Sigmoid colon (tissue), 7 donors: ENCODE measurements around the gene SLC25A43. TPM values are rescaled to one million over a fixed set of nuclear protein-coding genes. Genes with fewer than 3 reads are reported as not detected.

Experiments used
- DNase-seq: peaks from one replicate; pipeline ENCODE4 v3.0.0-alpha.2; 2019
- H3K27ac ChIP-seq, 4 donors: fragments of 200-600 bp; sonication (generic); one replicate each; pipeline ENCODE4 v1.5.1; 2016 to 2019; ENCODE audit warnings: mild to moderate bottlenecking in 1 of 4
- H3K27me3 ChIP-seq, 3 donors: fragments of 200-600 bp; sonication (generic); one replicate each; pipeline ENCODE4 v1.5.1; 2019; ENCODE audit warnings: mild to moderate bottlenecking in 1 of 3
- H3K36me3 ChIP-seq, 4 donors: fragments of 200-600 bp; sonication (generic); one replicate each; pipeline ENCODE4 v1.5.1; 2016 to 2019
- H3K4me1 ChIP-seq, 4 donors: fragments of 200-600 bp; sonication (generic); one replicate each; pipeline ENCODE4 v1.5.1; 2017 to 2019
- H3K4me3 ChIP-seq, 4 donors: fragments of 200-600 bp; sonication (generic); one replicate each; pipeline ENCODE4 v1.5.1; 2017 to 2019; ENCODE audit warnings: mild to moderate bottlenecking in 2 of 4, moderate library complexity in 1 of 4
- H3K9me3 ChIP-seq, 4 donors: fragments of 200-600 bp in 3 of 4; sonication (generic) in 3 of 4; one replicate each; pipeline versions ENCODE4 v1.5.1 to v1.6.1; 2013 to 2019
- EP300 ChIP-seq, 4 donors: sonication (generic); formaldehyde crosslinking; IDR thresholded peaks; one replicate each; pipeline ENCODE4 v1.6.1; 2017; ENCODE audit warnings: antibody characterized with exemption in 4 of 4
- POLR2A ChIP-seq, 2 donors: fragments of 450-650 bp; IDR thresholded peaks; one replicate each; pipeline ENCODE4 v1.6.1; 2016; ENCODE audit warnings: antibody characterized with exemption in 2 of 2, mild to moderate bottlenecking in 2 of 2, moderate library complexity in 2 of 2
- POLR2AphosphoS5 ChIP-seq, 4 donors: sonication (generic); formaldehyde crosslinking; IDR thresholded peaks; one replicate each; pipeline ENCODE4 v1.6.1; 2017; ENCODE audit warnings: antibody characterized with exemption in 4 of 4
- WGBS, 2 donors: extraction: QIAGEN DNeasy Blood & Tissue Kit; methylation state at CpG; one replicate each; pipeline ENCODE4 v1.1.7; 2013; 5-methylcytosine and 5-hydroxymethylcytosine counted together
- intact Hi-C: fragments of 100-400 bp; cut with DNase I; formaldehyde crosslinking; loops from one replicate; pipeline ENCODE4 v1.15.1; 2023
- polyA plus RNA-seq, 3 donors: library from polyadenylated mRNA; stranded (reverse); fragments of 200-250 nt; gene quantifications; one replicate each; pipeline ENCODE4 v1.2.3, GENCODE V29; 2013
- total RNA-seq, 4 donors: library from RNA; depleted of rRNA; stranded (reverse); fragments of >200 nt; gene quantifications; one replicate each; pipeline ENCODE4 v1.1.0, GENCODE V29; 2016
- TF ChIP-seq, protein P1 (sequence below), 4 experiments: fragments of 450-650 bp in 3 of 4; fragments of 200-600 bp in 1 of 4; IDR thresholded peaks; one replicate each; pipeline ENCODE4 v1.5.1; 2016 to 2019; ENCODE audit warnings: antibody characterized with exemption in 4 of 4, mild to moderate bottlenecking in 3 of 4, moderate library complexity in 2 of 4
- donor health status: healthy with polysubstance abuse.
- donor health status: Bipolar disorder and iron deficiency.
- donor health status: healthy.

The SLC25A43 gene
- total and polyA plus RNA-seq, 7 donors: 5.3 to 39.5 (median 16.1) TPM

DNA sequence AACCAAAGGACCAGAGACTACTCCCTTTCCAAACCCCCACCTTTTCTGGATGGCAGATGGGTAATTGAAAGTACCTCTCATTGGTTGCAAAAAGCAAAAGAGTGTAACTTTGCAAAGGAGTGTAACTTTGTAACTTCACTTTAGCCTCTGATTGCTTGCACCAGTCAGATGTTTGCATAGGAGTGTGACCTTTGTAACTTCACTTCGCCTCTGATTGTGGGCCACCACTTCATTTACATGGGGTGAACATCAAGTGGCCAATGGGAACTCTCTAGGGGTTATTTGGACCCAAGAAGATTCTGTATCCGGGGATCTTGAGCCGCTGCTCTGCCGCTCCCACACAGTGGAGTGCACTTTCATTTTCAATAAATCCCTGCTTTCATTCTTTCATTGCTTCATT, 9.9 kb upstream of the SLC25A43 start:
- 7 to 56% methylated on average over 4 of the region's 4 CpGs for WGBS, 2 donors
- no peak for DNase-seq
- no peaks in the 10 kb centered on the region for H3K27me3 ChIP-seq
- TF ChIP-seq EP300 (IDR thresholded peaks at IDR 0.05) (no peak), POLR2A (IDR thresholded peaks at IDR 0.05) (no peak), POLR2AphosphoS5 (IDR thresholded peaks at IDR 0.05) (no peak)
- TF ChIP-seq, protein P1, sequence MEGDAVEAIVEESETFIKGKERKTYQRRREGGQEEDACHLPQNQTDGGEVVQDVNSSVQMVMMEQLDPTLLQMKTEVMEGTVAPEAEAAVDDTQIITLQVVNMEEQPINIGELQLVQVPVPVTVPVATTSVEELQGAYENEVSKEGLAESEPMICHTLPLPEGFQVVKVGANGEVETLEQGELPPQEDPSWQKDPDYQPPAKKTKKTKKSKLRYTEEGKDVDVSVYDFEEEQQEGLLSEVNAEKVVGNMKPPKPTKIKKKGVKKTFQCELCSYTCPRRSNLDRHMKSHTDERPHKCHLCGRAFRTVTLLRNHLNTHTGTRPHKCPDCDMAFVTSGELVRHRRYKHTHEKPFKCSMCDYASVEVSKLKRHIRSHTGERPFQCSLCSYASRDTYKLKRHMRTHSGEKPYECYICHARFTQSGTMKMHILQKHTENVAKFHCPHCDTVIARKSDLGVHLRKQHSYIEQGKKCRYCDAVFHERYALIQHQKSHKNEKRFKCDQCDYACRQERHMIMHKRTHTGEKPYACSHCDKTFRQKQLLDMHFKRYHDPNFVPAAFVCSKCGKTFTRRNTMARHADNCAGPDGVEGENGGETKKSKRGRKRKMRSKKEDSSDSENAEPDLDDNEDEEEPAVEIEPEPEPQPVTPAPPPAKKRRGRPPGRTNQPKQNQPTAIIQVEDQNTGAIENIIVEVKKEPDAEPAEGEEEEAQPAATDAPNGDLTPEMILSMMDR (IDR thresholded peaks at IDR 0.05): no peak
- H3K36me3 ChIP-seq: no peaks in the 10 kb centered on the region
- intact Hi-C loops: no loop called here
- no peaks in the 10 kb centered on the region for H3K4me1 ChIP-seq
- H3K9me3 ChIP-seq: no peaks in the 10 kb centered on the region
- peak overlapping the region in 1 of 4 donors; percentile 3 for H3K4me3 ChIP-seq
- H3K27ac ChIP-seq: no peak overlapping the region

DNA sequence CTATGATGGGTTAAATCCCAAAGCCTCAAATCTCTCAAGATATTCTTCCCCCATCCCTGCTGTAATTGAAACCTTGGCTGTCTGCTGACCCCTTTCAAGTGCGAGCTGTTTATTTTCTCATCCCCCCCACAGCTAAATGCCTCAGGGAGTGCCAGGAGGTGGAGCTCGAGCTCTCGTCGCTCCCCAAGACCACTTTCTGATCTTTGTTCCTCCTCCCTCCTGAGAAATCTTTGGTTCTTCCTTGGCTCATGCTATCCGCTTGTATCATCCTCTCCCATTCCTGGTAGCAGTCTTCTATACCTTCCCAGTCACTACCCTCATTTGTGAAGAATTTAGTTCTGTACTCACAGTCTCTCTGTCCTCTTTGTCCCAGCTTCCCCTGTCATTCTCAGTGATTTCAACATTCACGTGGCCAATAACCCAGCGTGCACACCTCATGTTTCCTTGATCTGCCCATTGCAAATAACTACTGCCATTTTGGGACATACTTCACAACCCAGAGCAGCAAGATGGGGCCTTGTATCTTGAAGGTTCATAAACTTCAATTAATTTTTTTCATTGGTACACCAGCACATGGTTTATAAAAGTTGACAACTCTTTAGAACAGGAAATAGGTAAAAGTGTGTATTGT, 9.2 kb upstream of the SLC25A43 start:
- WGBS, 2 donors: 15 to 54% methylated on average over 7 of the region's 7 CpGs
- intact Hi-C loops: no loop called here
- no peaks in the 10 kb centered on the region for H3K36me3 ChIP-seq
- no peak overlapping the region for H3K4me3 ChIP-seq
- H3K27ac ChIP-seq: no peak overlapping the region
- H3K4me1 ChIP-seq: no peaks in the 10 kb centered on the region
- no peak for DNase-seq
- TF ChIP-seq EP300 (IDR thresholded peaks at IDR 0.05) (no peak), POLR2AphosphoS5 (IDR thresholded peaks at IDR 0.05) (no peak), POLR2A (IDR thresholded peaks at IDR 0.05) (no peak)
- TF ChIP-seq, protein P1 (IDR thresholded peaks at IDR 0.05): no peak
- H3K27me3 ChIP-seq: no peaks in the 10 kb centered on the region
- H3K9me3 ChIP-seq: no peaks in the 10 kb centered on the region

DNA sequence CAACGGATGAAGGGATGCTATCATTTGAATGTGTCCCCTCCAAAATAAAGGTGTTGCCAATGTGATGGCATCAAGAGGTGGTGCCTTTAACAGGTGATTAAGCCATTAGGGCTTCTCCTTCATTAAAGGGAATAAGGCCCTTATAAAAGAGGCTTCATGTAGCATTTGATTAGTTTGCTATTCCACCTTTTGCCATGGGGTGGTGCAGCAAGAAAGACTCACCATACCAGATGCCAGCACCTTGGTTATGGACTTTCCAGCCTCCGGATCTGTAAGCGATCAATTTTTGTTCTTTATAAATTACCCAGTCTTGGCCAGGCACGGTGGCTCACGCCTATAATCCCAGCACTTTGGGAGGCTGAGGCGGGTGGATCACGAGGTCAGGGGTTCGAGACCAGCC, 7.9 kb upstream of the SLC25A43 start:
- Histone ChIP-seq H3K4me1 (no peaks in the 10 kb centered on the region), H3K36me3 (no peaks in the 10 kb centered on the region), H3K27ac (no peak overlapping the region), H3K4me3 (no peak overlapping the region), H3K9me3 (no peaks in the 10 kb centered on the region), H3K27me3 (no peaks in the 10 kb centered on the region)
- DNase-seq: no peak
- intact Hi-C loops: no loop called here
- WGBS, 2 donors: 24 to 68% methylated on average over 8 of the region's 8 CpGs
- TF ChIP-seq POLR2AphosphoS5 (IDR thresholded peaks at IDR 0.05) (no peak), EP300 (IDR thresholded peaks at IDR 0.05) (no peak)
- TF ChIP-seq, protein P1 (IDR thresholded peaks at IDR 0.05): no peak

DNA sequence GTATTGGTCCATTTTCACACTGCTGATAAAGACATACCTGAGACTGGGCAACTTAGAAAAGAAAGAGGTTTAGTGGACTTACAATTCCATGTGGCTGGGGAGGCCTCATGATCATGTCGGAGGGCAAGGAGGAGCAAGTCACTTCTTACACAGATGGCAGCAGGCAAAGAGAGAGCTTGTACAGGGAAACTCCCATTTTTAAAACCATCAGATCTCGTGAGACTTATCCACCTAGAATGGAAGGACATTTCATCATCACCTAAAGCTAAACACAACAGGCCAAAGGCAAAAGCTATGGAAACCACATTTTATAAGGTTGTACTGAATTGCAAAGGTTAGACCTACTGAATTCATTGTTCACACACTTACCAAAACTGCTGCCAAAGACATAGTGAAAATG, 6.0 kb upstream of the SLC25A43 start:
- TF ChIP-seq POLR2AphosphoS5 (IDR thresholded peaks at IDR 0.05) (no peak), EP300 (IDR thresholded peaks at IDR 0.05) (no peak)
- intact Hi-C loops: no loop called here
- WGBS, 2 donors: 91 to 94% methylated on average over 2 of the region's 2 CpGs

DNA sequence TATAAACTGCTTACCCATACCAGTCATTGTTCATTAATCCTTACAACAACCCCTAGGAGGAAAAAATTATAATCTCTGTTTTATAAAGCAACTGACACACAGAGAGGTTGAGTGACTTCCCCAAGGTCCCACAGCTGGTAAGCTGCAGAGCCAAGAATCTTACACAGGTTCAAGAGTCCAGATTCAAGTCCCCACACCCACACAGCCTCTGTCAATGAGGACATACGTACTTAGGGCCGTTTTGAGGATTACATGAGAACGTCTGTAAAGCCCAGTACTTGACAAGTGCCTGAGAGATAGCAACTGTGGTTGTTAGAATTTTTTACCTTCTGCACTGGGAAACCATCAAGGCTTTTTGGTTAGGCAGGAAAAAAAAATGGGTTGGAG, 556 bp upstream of the SLC25A43 start:
- intact Hi-C loops: loop anchor here (2.0 to 5.0 kb wide), 2 partner anchors 70 to 161 kb away; partner anchors contain the start of genes PGRMC1 and SLC25A5
- 0 to 3% methylated on average over 3 of the region's 3 CpGs for WGBS, 2 donors
- H3K4me1 ChIP-seq: peaks cover 0 to 8% (median 0%) of the 10 kb centered on the region in 4 donors
- TF ChIP-seq EP300 (IDR thresholded peaks at IDR 0.05): no peak
- TF ChIP-seq POLR2A (IDR thresholded peaks at IDR 0.05): no peak
- no peak for TF ChIP-seq POLR2AphosphoS5 (IDR thresholded peaks at IDR 0.05)
- TF ChIP-seq, protein P1 (IDR thresholded peaks at IDR 0.05): no peak
- no peak for DNase-seq
- H3K9me3 ChIP-seq: no peaks in the 10 kb centered on the region
- H3K27ac ChIP-seq: peak overlapping the region; percentile 81 to 90 (median 82)
- peak overlapping the region; percentile 44 to 73 (median 67) for H3K4me3 ChIP-seq
- H3K36me3 ChIP-seq: no peaks in the 10 kb centered on the region
- no peaks in the 10 kb centered on the region for H3K27me3 ChIP-seq

More for the DNA sequence above, 6.0 kb upstream of the SLC25A43 start:
- Histone ChIP-seq H3K4me3 (no peak overlapping the region), H3K36me3 (no peaks in the 10 kb centered on the region), H3K27me3 (no peaks in the 10 kb centered on the region), H3K27ac (no peak overlapping the region), H3K9me3 (no peaks in the 10 kb centered on the region), H3K4me1 (no peaks in the 10 kb centered on the region)
- no peak for DNase-seq
